GM18867 (cell line): ENCODE measurements around the gene NID1.

Experiments
- ATAC-seq: cut with Tn5 transposase; IDR thresholded peaks from one replicate; pipeline ENCODE4 v1.9.1; 2021; ENCODE audit warnings: mild to moderate bottlenecking, moderate library complexity; ENCODE audit not compliant: unreplicated experiment

The NID1 gene

GRCh38 chr1:236067854-236068454 lies 3.1 kb upstream of the NID1 start:
- no peak for ATAC-seq

DNA sequence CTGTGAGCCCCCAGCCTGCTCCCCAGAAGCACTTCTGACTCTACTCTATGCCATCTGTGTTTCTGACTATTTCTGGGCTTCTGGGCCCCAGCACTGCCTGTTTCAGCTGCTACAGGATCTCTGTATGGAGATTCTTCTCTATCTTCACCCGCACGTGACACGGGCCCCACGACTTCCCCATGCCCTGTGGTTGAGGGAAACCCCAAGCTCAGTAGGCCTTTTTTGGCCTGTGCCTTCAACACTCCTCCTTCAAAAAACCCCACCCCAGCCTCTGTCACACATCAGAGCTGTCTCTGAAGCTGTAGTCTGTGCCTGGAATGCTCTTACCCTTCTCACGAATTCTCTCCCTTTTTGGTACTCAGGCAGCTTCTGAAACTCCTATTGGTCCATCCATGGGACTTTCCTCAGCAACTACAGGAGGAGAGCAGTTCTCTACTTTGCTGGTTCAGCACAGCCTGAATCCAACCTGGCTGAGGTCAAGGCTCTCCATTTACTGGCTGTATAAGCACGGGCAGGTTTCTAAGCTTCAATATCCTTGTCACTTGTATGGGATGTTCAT lies 2.0 kb upstream of the NID1 start:
- ATAC-seq, result peak; percentile 89

DNA sequence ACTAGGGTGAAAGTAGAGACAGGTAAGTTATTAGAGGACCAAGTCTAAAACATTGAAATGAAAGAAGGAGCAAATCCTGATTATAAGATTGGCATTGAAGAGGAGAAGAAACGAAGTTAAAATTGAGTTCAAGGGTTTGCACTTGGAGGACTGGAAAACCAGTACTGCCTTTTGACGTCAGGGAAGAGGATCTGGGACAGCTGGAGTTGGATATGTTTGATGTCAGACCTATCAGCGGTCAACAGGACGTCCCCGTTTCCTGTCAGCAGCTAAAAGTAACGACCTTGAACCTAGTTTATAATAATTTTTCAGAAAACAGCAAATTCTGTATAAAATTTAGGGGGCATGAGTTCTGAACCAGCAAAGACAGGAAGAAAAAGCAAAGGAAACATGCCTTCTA lies 1.2 kb upstream of the NID1 start:
- ATAC-seq, result no peak

DNA sequence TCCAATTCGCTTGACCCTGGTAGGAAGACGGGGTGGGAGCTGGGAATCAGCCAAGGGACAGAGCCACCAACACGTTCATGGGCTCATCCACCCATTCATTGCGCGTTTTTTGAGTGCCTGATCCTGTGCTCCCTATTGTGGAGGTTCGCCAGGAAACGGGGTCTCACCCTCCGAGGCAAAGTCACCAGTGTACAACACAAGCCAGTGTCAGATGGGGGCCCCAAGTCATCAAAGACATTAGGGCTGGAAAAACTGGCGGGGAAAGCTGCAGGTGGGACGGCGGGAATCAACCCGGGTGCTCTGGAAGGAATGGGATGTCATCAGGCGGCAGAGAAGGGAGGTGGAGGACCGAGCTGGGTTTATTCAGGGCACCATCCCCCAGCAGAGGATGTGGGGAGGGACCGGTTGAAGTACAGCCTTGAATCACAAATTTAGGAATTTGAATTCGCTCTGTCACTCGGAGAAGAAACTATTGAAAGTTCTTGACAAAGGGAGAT lies 667 bp upstream of the NID1 start:
- no peak for ATAC-seq

DNA sequence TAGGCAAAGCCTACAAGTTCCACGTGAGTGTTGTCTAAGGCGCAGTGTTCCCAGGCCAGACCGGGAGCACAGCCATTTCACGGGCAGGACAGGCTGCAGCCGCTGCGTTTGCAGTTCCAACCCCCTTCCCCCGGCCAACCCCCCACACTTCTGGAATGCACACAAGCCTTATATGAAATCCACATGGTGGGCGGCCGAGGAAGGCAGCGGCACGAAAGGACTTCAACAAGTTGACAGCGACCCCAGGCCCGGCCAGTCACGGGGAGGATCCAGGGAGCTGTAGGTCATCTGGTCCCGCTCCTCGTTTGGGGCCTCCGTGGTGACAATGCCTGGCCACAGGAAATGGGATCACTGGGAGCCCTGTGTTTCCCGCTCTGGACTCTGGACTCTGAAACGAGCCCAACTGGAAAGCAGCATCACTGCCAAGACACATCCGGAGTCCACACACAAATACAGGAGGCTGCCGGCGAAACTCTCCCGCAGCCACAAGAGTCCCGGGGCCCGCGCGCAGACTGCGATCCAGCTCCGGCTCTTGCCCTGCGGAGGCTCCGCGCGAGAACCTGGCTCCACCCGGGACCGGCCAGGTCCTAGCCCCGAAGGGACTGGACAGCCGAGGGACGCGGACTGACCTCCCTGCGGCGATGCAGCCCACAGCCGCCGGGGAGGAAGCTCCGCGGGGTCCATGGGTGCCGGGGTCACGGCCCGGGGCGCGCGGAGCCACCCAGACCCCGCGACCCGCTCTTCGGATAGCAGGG lies 794 bp downstream of the NID1 start:
- no peak for ATAC-seq

DNA sequence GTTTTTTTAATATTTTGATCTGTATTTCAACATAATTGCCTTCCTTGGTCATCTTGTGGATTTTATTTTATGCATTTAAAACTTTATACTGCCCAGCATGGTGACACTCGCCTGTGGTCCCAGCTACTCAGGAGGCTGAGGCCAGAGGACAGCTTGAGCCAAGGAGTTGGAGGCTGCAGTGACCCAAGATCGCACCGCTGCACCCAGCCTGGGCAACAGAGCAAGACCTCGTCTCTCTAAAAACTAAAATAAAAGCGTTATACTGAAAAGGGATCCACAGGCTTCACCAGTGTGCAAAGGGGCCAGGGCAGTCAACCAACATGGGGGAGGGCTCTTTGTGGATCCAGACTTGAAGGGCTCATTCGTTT lies 1.4 kb downstream of the NID1 start:
- ATAC-seq, result no peak

GRCh38 chr1:236060286-236060685 lies 4.6 kb downstream of the NID1 start:
- ATAC-seq, result no peak

- no peak for ATAC-seq
These were observed 5.9 kb downstream of the NID1 start for GRCh38 chr1:236059011-236059410.

GRCh38 chr1:236058141-236058934 lies 6.6 kb downstream of the NID1 start:
- peak; percentile 57 for ATAC-seq

DNA sequence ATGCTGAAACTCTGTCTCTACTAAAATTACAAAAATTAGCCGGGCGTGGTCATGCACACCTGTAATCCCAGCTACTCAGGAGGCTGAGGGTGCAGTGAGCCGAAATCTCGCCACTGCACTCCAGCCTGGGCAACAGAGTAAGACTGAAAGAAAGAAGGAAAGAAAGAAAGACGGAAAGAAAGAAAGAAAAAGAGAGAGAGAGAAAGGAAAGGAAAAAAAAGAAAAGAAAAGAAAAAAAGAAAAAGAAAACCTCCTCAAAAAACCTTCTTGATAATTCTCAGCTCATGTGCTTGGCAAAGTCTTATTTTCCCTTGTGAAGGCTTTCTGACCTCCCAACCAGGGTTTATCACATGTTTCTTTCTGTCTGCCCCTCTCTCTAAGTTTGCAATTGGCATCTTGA lies 7.3 kb downstream of the NID1 start:
- ATAC-seq, result no peak

GRCh38 chr1:236052232-236052993 lies 12.5 kb downstream of the NID1 start:
- ATAC-seq, result no peak

DNA sequence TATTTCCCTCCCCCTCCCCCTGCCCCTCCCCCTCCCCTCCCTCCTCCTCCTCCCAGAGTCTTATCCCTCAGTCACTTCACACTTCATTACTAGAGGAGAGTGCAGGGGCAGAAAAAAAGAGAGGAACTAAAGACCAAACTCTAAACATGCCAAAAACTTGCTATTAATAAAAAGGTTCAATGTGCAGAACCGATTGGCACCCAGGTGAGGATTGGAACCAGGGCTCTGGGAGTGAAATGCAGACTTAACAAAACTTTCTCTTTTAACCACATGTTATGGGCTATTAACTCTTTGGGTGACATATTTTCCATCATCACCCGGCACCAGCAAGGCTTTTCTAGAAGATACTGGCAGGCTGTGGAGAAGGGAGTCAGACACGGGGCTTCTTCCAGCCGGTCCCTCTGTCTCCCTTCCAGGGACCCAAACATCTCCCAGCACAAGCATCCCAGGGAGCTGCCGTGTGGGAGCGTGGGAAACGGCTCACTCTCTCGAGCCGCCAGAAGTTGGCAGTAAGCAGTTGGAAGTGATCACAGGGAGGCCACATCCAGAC lies 13.6 kb downstream of the NID1 start:
- no peak for ATAC-seq

GRCh38 chr1:236045771-236046170 lies 19.1 kb downstream of the NID1 start:
- no peak for ATAC-seq

GRCh38 chr1:236044341-236044740 lies 20.5 kb downstream of the NID1 start:
- no peak for ATAC-seq

GRCh38 chr1:236041631-236042618 lies 23.0 kb downstream of the NID1 start:
- ATAC-seq, result no peak

DNA sequence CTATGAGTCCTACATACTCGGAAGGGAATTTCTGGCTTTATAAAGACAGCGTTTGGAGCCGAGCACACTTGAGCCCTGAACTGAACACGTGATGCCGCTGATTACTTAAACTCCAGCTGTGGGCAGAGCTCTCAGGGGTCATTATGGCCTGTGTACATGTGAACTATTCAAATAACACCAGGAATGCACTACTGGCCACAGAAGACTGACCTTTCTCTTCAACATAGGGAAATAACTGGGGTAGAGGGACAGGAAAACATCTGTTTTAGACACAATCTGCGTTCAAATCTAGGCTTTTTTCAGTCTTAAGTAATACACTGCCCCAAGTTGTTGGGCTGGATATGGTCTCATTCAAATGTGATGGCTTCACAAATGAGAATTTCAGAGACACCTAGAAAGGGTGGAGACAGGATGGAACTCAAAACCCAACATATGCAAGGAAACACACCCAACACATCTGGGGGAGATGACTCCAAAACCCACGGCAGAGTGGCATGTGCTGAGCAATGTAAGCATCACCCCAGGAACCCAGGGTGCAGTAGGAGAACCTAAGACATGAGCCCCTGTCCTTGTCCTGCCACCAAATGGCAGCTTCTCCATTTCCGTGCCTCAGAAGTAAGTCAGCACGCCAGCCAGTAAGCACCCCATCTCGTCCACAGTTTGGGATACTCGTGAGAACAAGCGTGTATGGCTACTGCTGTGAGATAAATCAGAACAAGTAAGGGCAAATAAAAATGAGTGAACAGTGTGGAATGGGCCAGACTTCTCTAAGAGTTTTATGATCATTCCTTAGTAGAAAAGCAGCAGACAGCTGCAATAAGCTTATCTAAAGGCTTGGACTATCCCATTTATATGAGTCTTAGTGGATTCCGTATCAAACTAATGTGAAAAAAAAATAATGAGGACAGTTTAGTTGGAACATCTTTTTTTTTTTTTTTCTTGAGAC lies 24.9 kb downstream of the NID1 start:
- ATAC-seq, result no peak

DNA sequence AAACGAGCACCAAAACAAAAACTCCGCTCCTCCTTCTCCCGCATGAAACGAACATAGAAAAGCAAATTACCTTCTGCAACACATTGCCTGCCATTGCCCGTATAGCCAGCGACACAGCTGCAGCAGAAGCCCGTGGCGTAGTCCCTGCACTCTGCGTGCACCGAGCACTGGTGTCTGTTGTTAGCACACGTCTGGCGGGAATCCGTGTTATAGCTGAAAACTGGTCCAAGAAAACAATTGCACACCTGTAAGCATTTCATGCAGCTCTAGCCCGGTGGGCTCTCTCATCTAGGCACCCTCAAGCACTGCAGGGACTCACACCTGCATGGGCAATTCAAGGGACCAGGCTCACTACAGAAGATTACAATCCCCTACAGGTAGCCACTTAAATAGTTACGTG lies 26.9 kb downstream of the NID1 start:
- no peak for ATAC-seq

GRCh38 chr1:236035681-236036101 lies 29.2 kb downstream of the NID1 start:
- no peak for ATAC-seq
